ENCODE measurements around the gene BTBD9. TPM values are rescaled to one million over a fixed set of nuclear protein-coding genes. Genes with fewer than 3 reads are reported as not detected.

BTBD9 gene
- total RNA-seq, 1 donor from 2014 or later: 32.6 TPM

- no peak for DNase-seq
These were observed 403.1 kb downstream of the BTBD9 start for GRCh38 chr6:38236631-38237030.

- DNase-seq: no peak
These were observed 404.6 kb downstream of the BTBD9 start for GRCh38 chr6:38234934-38235682.

- DNase-seq: no peak
These were observed 405.6 kb downstream of the BTBD9 start for GRCh38 chr6:38234141-38234540.

GRCh38 chr6:38233161-38233791 is 406.5 kb downstream of the BTBD9 start:
- DNase-seq: no peak

- no peak for DNase-seq
These were observed 414.0 kb downstream of the BTBD9 start for GRCh38 chr6:38225766-38226165.

GRCh38 chr6:38221251-38221650 is 418.5 kb downstream of the BTBD9 start:
- DNase-seq: no peak

- peak; percentile 26 for DNase-seq
These were observed 419.5 kb downstream of the BTBD9 start for GRCh38 chr6:38220069-38220723.

GRCh38 chr6:38218235-38218634 is 421.5 kb downstream of the BTBD9 start:
- DNase-seq: no peak

- DNase-seq: no peak
These were observed 423.3 kb downstream of the BTBD9 start for GRCh38 chr6:38216451-38216850.

GRCh38 chr6:38215651-38216311 is 423.9 kb downstream of the BTBD9 start:
- DNase-seq: peak; percentile 69

- DNase-seq: no peak
These were observed 424.5 kb downstream of the BTBD9 start for GRCh38 chr6:38215225-38215624.

GRCh38 chr6:38214159-38214558 is 425.6 kb downstream of the BTBD9 start:
- DNase-seq: no peak

GRCh38 chr6:38213251-38213658 is 426.5 kb downstream of the BTBD9 start:
- DNase-seq: peak; percentile 34

GRCh38 chr6:38212579-38212978 is 427.1 kb downstream of the BTBD9 start:
- peak; percentile 32 for DNase-seq

- DNase-seq: no peak
These were observed 427.6 kb downstream of the BTBD9 start for GRCh38 chr6:38212116-38212515.

GRCh38 chr6:38209371-38210260 is 430.1 kb downstream of the BTBD9 start:
- peak; percentile 79 for DNase-seq

- DNase-seq: no peak
These were observed 431.7 kb downstream of the BTBD9 start for GRCh38 chr6:38208028-38208427.

- DNase-seq: no peak
These were observed 432.4 kb downstream of the BTBD9 start for GRCh38 chr6:38207375-38207774.

- no peak for DNase-seq
These were observed 441.5 kb downstream of the BTBD9 start for GRCh38 chr6:38198219-38198618.

- no peak for DNase-seq
These were observed 444.6 kb downstream of the BTBD9 start for GRCh38 chr6:38195113-38195635.

GRCh38 chr6:38194589-38194988 is 445.1 kb downstream of the BTBD9 start:
- no peak for DNase-seq

- DNase-seq: no peak
These were observed 445.5 kb downstream of the BTBD9 start for GRCh38 chr6:38194282-38194572.

Data from tongue (tissue), 2 donors.